GM23338 (cell line): Measurements from ENCODE around the gene NRXN2. TPM values are rescaled to one million over a fixed set of nuclear protein-coding genes. Genes with fewer than 3 reads are reported as not detected.

Experiments used
- ATAC-seq: fragments of 200-7000 bp; cut with Tn5 transposase; 3 replicates; pipeline ENCODE4 v1.9.1; 2020
- DNase-seq: peaks from one replicate; pipeline ENCODE4 v3.0.0-alpha.2; 2015; ENCODE audit warnings: low spot score
- H2AFZ ChIP-seq: fragments of 200-600 bp; sonication (generic); 2 replicates; pipeline ENCODE4 v1.8.0; 2016; ENCODE audit warnings: antibody characterized with exemption, mild to moderate bottlenecking, moderate library complexity
- H3F3A ChIP-seq: fragments of 200-600 bp; sonication (generic); replicated peaks from 2 replicates; pipeline ENCODE4 v1.8.0; 2017; ENCODE audit warnings: antibody characterized with exemption, mixed run types, low read depth
- H3K27ac ChIP-seq: fragments of 200-600 bp; sonication (generic); 2 replicates; pipeline ENCODE4 v1.6.1; 2016; ENCODE audit warnings: low read depth
- H3K27me3 ChIP-seq: fragments of 200-600 bp; sonication (generic); 2 replicates; pipeline ENCODE4 v1.8.0; 2016; ENCODE audit warnings: mild to moderate bottlenecking, mixed run types, moderate library complexity; ENCODE audit not compliant: insufficient read depth
- H3K36me3 ChIP-seq: fragments of 200-600 bp; sonication (generic); 2 replicates; pipeline ENCODE4 v1.8.0; 2016; ENCODE audit warnings: mild to moderate bottlenecking; ENCODE audit not compliant: insufficient read depth
- H3K4me1 ChIP-seq: fragments of 200-600 bp; sonication (generic); 2 replicates; pipeline ENCODE4 v1.8.0; 2016; ENCODE audit warnings: mild to moderate bottlenecking, moderate library complexity; ENCODE audit not compliant: insufficient read depth
- H3K4me2 ChIP-seq: fragments of 200-600 bp; sonication (generic); 2 replicates; pipeline ENCODE4 v1.7.1; 2017; ENCODE audit warnings: mixed run types
- H3K4me3 ChIP-seq: fragments of 200-600 bp; sonication (generic); 2 replicates; pipeline ENCODE4 v1.6.1; 2016; ENCODE audit warnings: mixed run types
- H3K79me2 ChIP-seq: fragments of 200-600 bp; sonication (generic); replicated peaks from 2 replicates; pipeline ENCODE4 v1.8.0; 2017; ENCODE audit warnings: mild to moderate bottlenecking; ENCODE audit not compliant: insufficient read depth
- H3K9me2 ChIP-seq: fragments of 200-600 bp; sonication (generic); 2 replicates; pipeline ENCODE4 v1.8.0; 2017; ENCODE audit not compliant: insufficient read depth
- H4K20me1 ChIP-seq: fragments of 200-600 bp; sonication (generic); replicated peaks from 2 replicates; pipeline ENCODE4 v1.8.0; 2017; ENCODE audit warnings: mild to moderate bottlenecking; ENCODE audit not compliant: insufficient read depth
- H3K27ac Mint-ChIP-seq: 2 replicates; pipeline ENCODE4 v1.8.0; 2020; ENCODE audit warnings: inconsistent platforms, mild to moderate bottlenecking, moderate library complexity, mixed read lengths
- H3K27me3 Mint-ChIP-seq: 3 replicates; pipeline ENCODE4 v1.8.0; 2022; ENCODE audit warnings: low read depth, mild to moderate bottlenecking, moderate library complexity, mixed read lengths, inconsistent platforms; ENCODE audit not compliant: insufficient read depth, poor library complexity
- H3K36me3 Mint-ChIP-seq: 3 replicates; pipeline ENCODE4 v1.8.0; 2021; ENCODE audit warnings: low read depth, mild to moderate bottlenecking, inconsistent platforms, moderate library complexity, mixed read lengths
- H3K4me1 Mint-ChIP-seq: 3 replicates; pipeline ENCODE4 v1.8.0; 2020; ENCODE audit warnings: mild to moderate bottlenecking, inconsistent platforms, mixed read lengths
- H3K4me3 Mint-ChIP-seq: 3 replicates; pipeline ENCODE4 v1.8.0; 2021; ENCODE audit warnings: moderate library complexity, mild to moderate bottlenecking, inconsistent platforms, mixed read lengths
- H3K9me3 Mint-ChIP-seq: 3 replicates; pipeline ENCODE4 v1.8.0; 2020; ENCODE audit warnings: moderate library complexity, mild to moderate bottlenecking, inconsistent platforms, mixed read lengths
- CREB1 ChIP-seq: fragments of 250-450 bp; sonication (Bioruptor Pico); IDR thresholded peaks from 2 replicates; pipeline ENCODE4 v1.5.0; 2020; ENCODE audit warnings: low read depth, mild to moderate bottlenecking, moderate library complexity
- EZH2 ChIP-seq: fragments of 200-600 bp; sonication (generic); IDR thresholded peaks from one replicate; pipeline ENCODE4 v1.8.0; 2017; ENCODE audit warnings: antibody characterized with exemption, mild to moderate bottlenecking, low read depth; ENCODE audit not compliant: unreplicated experiment
- EZH2phosphoT487 ChIP-seq: fragments of 200-600 bp; sonication (generic); IDR thresholded peaks from one replicate; pipeline ENCODE4 v1.8.1; 2018; ENCODE audit warnings: antibody characterized with exemption; ENCODE audit not compliant: unreplicated experiment
- JUNB ChIP-seq: IDR thresholded peaks from one replicate; pipeline ENCODE4 v1.6.1; 2016; ENCODE audit warnings: antibody characterized with exemption; ENCODE audit not compliant: unreplicated experiment
- NANOG ChIP-seq: IDR thresholded peaks from 2 replicates; pipeline ENCODE4 v1.6.1; 2016; ENCODE audit warnings: antibody characterized with exemption, borderline replicate concordance
- POLR2AphosphoS5 ChIP-seq: IDR thresholded peaks from 2 replicates; pipeline ENCODE4 v1.6.1; 2016; ENCODE audit warnings: antibody characterized with exemption, low read depth
- STAT1 ChIP-seq: IDR thresholded peaks from one replicate; pipeline ENCODE4 v1.6.1; 2016; ENCODE audit warnings: antibody characterized with exemption; ENCODE audit not compliant: unreplicated experiment
- ZNF114 ChIP-seq: fragments of 250-450 bp; sonication (Bioruptor Pico); IDR thresholded peaks from 2 replicates; pipeline ENCODE4 v1.5.0; 2020; ENCODE audit warnings: mild to moderate bottlenecking, moderate library complexity
- polyA plus RNA-seq: library from polyadenylated mRNA; unstranded; fragments of >200 nt; fragmentation: Nextera tagmentation; extraction: Ambion mirVana; gene quantifications from 2 replicates; pipeline ENCODE4 v1.2.1, GENCODE V29; 2016
- total RNA-seq: library from RNA; depleted of rRNA; stranded (reverse); fragments of >200 nt; shearing (Covaris generic); gene quantifications from 2 replicates; pipeline ENCODE4 v1.2.3, GENCODE V29; 2014
- TF ChIP-seq, protein P1 (sequence below): IDR thresholded peaks from 2 replicates; pipeline ENCODE4 v1.6.1; 2016; ENCODE audit warnings: antibody characterized with exemption
- TF ChIP-seq, protein P2 (sequence below): IDR thresholded peaks from one replicate; pipeline ENCODE4 v1.6.1; 2018; ENCODE audit warnings: antibody characterized with exemption; ENCODE audit not compliant: unreplicated experiment

NRXN2 gene
- total and polyA plus RNA-seq, 2 experiments from 2014 or later = 3.4 to 17.0 TPM

DNA sequence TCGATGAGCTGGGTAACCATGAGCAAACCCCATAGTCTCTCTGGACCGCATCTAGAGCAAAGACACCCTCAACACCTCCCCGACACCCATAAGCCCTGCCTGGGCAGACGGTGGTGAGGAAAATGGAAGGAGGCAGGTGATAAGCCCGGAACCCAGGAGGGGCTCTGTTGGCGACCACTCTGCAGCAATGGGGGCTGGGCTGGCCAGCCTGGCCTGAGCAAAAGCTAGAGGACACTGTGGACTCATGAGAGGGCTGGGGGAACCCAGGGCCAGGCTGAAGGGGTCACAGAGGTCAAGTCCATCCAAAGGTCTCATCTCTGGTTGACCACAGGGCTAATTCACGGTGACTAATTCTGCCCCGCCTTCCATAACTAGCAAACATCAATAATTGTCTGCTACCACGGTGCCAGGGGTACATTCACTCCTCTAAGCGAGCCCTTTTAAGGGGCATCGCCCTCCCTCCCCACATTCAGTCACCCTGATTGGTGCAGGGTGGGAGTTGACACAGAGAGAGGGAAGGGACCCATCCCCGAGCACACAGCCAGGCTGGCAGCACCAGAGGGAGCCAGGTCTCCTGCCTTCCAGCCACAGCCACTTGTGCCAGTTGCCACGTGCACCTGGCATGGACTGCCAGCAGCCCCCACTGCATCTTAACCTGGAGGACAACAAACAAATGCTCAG, 32.8 kb upstream of the NRXN2 start:
- H3K4me2 ChIP-seq = no peak overlapping the region
- no peak overlapping the region for H3K4me3 ChIP-seq
- peaks cover 8% of the 10 kb centered on the region for H3F3A ChIP-seq
- Mint-ChIP-seq H3K9me3 (no peaks in the 10 kb centered on the region; the same call in 1 of the 3 replicates), H3K4me3 (no peak overlapping the region), H3K27ac (no peak overlapping the region), H3K4me1 (peaks cover 39% of the 10 kb centered on the region), H3K36me3 (peaks cover 3% of the 10 kb centered on the region; the same call in 1 of the 3 replicates), H3K27me3 (peaks cover 31% of the 10 kb centered on the region)
- no peak for DNase-seq
- no peaks in the 10 kb centered on the region for H3K36me3 ChIP-seq
- H2AFZ ChIP-seq = no peak overlapping the region
- TF ChIP-seq ZNF114 (CRISPR knock-in tag) (no peak), STAT1 (no peak), CREB1 (CRISPR knock-in tag) (no peak), EZH2phosphoT487 (no peak), POLR2AphosphoS5 (no peak), NANOG (no peak), EZH2 (no peak), JUNB (no peak)
- TF ChIP-seq, protein P1, sequence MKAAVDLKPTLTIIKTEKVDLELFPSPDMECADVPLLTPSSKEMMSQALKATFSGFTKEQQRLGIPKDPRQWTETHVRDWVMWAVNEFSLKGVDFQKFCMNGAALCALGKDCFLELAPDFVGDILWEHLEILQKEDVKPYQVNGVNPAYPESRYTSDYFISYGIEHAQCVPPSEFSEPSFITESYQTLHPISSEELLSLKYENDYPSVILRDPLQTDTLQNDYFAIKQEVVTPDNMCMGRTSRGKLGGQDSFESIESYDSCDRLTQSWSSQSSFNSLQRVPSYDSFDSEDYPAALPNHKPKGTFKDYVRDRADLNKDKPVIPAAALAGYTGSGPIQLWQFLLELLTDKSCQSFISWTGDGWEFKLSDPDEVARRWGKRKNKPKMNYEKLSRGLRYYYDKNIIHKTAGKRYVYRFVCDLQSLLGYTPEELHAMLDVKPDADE = no peak
- TF ChIP-seq, protein P2, sequence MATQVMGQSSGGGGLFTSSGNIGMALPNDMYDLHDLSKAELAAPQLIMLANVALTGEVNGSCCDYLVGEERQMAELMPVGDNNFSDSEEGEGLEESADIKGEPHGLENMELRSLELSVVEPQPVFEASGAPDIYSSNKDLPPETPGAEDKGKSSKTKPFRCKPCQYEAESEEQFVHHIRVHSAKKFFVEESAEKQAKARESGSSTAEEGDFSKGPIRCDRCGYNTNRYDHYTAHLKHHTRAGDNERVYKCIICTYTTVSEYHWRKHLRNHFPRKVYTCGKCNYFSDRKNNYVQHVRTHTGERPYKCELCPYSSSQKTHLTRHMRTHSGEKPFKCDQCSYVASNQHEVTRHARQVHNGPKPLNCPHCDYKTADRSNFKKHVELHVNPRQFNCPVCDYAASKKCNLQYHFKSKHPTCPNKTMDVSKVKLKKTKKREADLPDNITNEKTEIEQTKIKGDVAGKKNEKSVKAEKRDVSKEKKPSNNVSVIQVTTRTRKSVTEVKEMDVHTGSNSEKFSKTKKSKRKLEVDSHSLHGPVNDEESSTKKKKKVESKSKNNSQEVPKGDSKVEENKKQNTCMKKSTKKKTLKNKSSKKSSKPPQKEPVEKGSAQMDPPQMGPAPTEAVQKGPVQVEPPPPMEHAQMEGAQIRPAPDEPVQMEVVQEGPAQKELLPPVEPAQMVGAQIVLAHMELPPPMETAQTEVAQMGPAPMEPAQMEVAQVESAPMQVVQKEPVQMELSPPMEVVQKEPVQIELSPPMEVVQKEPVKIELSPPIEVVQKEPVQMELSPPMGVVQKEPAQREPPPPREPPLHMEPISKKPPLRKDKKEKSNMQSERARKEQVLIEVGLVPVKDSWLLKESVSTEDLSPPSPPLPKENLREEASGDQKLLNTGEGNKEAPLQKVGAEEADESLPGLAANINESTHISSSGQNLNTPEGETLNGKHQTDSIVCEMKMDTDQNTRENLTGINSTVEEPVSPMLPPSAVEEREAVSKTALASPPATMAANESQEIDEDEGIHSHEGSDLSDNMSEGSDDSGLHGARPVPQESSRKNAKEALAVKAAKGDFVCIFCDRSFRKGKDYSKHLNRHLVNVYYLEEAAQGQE = no peak
- no peaks in the 10 kb centered on the region for H4K20me1 ChIP-seq
- no peak overlapping the region for H3K27ac ChIP-seq
- no peaks in the 10 kb centered on the region for H3K79me2 ChIP-seq
- H3K4me1 ChIP-seq = peaks cover 17% of the 10 kb centered on the region
- H3K27me3 ChIP-seq = no peaks in the 10 kb centered on the region
- no peaks in the 10 kb centered on the region for H3K9me2 ChIP-seq
- ATAC-seq = no peak
